Astrocyte of the cerebellum (primary cell): ENCODE measurements around the gene DAPP1.
"Not testable (repeated sequence)": the region's sequence is repeated elsewhere in the genome, so short reads cannot be mapped to it uniquely, and the experiment has no call there.

ENCODE experiments used
- DNase-seq: peaks from one replicate; pipeline ENCODE4 v3.0.0-alpha.2; 2011; ENCODE audit warnings: low read depth
- H3K4me3 ChIP-seq: 2 replicates; pipeline ENCODE4 v1.5.1; 2011; ENCODE audit warnings: mild to moderate bottlenecking, low read depth, low read length, moderate library complexity
- in situ Hi-C: cut with HindIII; loops from 2 replicates; pipeline ENCODE4 v1.10.0; 2017; ENCODE audit warnings: low sequenced_read_pairs
- TF ChIP-seq, protein P1 (sequence below): IDR thresholded peaks from 2 replicates; pipeline ENCODE4 v1.5.1; 2012; ENCODE audit warnings: low read length, low read depth, moderate library complexity, mild to moderate bottlenecking; ENCODE audit errors: missing control alignments

Gene DAPP1, protein sequence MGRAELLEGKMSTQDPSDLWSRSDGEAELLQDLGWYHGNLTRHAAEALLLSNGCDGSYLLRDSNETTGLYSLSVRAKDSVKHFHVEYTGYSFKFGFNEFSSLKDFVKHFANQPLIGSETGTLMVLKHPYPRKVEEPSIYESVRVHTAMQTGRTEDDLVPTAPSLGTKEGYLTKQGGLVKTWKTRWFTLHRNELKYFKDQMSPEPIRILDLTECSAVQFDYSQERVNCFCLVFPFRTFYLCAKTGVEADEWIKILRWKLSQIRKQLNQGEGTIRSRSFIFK

DNA sequence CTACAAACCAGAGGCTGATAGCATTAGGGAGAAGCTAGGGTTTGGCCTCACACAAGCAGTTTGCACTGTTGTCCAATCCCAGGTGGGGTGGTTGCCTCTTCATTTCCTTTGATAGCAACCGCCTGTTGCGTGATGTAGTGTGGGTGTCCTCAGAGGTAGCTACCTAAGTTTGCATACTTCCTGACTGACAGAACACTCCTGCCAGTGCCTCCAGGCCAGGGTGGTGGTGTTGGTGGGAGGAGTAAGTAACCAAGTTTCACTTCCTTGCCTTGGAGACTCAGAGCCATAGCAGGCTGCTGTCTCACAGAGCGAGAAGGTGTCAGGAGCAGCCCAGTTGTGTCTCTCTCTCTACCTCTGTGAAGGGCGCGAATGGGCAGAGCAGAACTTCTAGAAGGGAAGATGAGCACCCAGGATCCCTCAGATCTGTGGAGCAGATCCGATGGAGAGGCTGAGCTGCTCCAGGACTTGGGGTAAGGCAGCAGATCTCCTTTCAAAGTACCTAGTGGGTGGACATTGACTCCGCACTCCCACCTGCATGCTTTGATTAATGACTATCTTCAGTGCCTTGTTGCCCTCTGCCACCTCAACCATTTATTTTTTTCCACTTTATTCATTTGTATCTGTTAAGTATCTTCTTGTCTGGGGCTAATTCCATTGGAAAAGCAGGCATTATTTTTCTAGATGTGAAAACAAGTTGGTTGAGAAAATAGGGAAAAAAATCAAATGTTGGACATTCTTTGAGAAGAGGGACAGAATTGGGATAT, at the start of gene DAPP1:
Gene DAPP1 (plus strand): TSS at position 283 of the 764 bp plus-strand sequence. CDS start 87 bp downstream, at position 370.
- in situ Hi-C loops, result no loop called here
- no peak for DNase-seq
- TF ChIP-seq, protein P1, sequence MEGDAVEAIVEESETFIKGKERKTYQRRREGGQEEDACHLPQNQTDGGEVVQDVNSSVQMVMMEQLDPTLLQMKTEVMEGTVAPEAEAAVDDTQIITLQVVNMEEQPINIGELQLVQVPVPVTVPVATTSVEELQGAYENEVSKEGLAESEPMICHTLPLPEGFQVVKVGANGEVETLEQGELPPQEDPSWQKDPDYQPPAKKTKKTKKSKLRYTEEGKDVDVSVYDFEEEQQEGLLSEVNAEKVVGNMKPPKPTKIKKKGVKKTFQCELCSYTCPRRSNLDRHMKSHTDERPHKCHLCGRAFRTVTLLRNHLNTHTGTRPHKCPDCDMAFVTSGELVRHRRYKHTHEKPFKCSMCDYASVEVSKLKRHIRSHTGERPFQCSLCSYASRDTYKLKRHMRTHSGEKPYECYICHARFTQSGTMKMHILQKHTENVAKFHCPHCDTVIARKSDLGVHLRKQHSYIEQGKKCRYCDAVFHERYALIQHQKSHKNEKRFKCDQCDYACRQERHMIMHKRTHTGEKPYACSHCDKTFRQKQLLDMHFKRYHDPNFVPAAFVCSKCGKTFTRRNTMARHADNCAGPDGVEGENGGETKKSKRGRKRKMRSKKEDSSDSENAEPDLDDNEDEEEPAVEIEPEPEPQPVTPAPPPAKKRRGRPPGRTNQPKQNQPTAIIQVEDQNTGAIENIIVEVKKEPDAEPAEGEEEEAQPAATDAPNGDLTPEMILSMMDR, result no peak
- H3K4me3 ChIP-seq, result no peak within 1 kb of the TSS

DNA sequence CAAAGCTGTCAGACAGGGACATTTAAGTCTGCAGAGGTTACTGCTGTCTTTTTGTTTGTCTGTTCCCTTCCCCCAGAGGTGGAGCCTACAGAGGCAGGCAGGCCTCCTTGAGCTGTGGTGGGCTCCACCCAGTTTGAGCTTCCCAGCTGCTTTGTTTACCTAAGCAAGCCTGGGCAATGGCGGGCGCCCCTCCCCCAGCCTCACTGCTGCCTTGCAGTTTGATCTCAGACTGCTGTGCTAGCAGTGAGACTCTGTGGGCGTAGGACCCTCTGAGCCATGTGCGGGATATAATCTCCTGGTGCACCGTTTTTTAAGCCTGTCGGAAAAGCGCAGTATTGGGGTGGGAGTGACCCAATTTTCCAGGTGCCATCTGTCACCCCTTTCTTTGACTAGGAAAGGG, 45.8 kb upstream of the DAPP1 start:
- DNase-seq, H3K4me3 ChIP-seq, in situ Hi-C loops: not testable (repeated sequence)

DNA sequence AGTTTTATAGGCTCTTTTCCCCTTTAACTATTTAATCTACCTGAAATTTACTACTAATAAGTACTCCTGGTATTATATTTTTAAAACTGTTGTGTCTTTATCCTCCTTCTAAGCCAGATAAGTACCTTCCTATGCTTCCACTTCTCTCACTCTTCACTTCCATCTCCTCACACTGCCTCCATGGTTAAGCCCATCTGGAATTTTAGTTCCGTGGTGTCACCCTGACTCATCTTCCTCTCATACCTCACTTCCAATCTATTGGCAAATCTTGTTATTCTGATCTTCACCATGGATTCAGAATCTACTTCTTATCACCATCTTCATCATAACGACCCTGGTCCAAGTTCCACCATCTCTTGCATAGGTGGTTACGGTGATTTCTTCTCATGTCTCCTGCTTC, 32.7 kb upstream of the DAPP1 start:
- no peak overlapping the region for H3K4me3 ChIP-seq
- in situ Hi-C loops, result no loop called here
- no peak for DNase-seq
- TF ChIP-seq, protein P1, result no peak

DNA sequence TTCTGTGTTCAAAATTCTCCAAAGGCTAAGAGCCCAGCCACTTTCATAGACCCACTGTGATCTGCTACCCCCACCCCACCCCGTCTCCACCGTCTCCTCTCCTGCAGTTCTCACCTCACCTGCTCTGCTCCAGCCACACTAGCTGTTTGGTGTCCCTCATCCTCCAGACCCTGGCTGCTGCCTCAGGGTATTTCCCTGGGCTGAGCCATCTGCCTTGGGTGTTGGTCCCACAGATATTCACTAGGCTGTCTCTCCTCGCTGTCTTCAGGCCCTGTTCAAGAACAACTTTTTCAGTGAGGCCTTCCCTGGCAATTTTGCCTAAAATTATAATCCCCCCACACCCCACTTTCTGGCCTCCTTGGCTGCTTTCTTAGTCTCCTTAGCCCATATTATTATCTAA, 31.8 kb upstream of the DAPP1 start:
- in situ Hi-C loops, result no loop called here
- H3K4me3 ChIP-seq, result no peak overlapping the region
- no peak for DNase-seq
- TF ChIP-seq, protein P1, result no peak

DNA sequence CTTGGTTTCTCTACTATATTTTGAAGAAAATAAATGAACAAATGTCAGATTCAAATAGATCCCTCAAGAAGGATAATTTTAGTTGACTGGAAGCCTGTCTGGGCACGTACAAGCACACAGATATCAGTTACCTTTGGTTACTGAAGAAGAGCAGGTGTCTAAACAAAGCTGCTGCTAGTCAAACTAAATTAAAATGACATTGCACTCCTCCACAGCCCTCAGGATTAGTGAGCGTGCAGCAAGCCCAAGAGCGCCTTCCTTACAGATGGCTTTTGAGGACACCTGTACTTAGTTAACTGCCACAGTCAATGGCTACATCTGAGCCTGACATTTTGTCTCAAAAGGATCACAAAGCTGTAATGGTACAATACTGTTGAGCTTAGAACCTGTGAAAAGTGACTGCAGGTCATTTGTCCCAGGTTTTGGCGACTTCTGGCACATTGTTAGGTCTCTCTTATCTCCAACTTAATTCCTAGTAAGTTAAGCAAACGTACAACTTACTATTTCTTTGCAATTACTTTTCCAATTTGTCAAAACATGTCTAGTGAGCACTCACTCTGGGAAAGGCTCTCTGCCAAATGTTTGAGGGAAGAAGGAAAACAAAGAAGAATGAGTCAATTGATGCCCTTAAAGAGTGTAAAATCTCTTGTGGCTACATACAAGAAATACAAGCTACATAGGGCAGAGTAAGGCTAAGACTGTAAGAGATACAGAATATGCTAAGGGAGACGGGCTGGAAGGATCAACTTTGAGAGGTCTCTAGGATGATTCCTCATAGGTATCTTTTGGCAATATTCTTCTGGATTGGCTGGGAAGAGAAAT, 25.6 kb upstream of the DAPP1 start:
- H3K4me3 ChIP-seq, result no peak overlapping the region
- TF ChIP-seq, protein P1, result no peak
- in situ Hi-C loops, result no loop called here

DNA sequence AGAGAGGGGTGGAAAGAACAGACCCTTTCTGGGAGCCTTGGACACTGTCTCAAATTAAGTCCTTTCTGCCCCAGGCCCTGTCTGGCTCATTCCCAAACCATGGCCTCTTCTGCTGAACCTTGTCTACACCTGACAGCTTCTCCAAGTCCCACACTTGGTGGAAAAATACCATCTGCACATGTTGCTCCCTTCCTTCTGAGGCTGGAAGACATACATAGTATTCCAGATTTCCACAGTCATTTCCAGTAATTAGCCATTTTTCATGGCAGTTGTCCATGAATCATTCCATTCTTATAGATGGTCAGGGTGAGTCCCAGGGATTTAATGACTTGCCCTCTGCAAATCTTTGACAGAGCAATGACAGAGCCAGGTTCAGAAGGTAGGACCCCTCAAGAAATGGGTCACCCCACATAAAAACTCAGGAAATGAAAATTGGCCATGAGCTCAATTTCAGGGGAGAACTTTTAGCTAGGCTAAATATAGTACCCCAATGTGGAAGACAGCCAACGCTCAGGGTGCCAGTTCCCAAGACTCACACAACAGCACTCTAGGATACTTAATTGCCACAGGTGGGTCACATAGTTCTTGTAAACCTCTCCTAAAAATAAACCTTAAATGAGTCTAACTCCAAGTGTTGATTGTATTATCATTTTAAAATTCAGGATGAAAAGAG, 16.2 kb upstream of the DAPP1 start:
- in situ Hi-C loops, result no loop called here
- DNase-seq, result no peak
- H3K4me3 ChIP-seq, result no peak overlapping the region
- TF ChIP-seq, protein P1, result no peak

More for the DNA sequence above, 25.6 kb upstream of the DAPP1 start:
- peak; percentile 23 for DNase-seq
